Transverse colon (tissue), 4 donors: Measurements from ENCODE around the gene JAKMIP2. TPM values are rescaled to one million over a fixed set of nuclear protein-coding genes. Genes with fewer than 3 reads are reported as not detected.

Experiments used
- DNase-seq: peaks from one replicate; pipeline ENCODE4 v3.0.0-alpha.2; 2019
- H3K27ac ChIP-seq, 4 donors: fragments of 200-600 bp; sonication (generic); 2 replicates each; pipeline ENCODE4 v1.5.1; 2016 to 2018; ENCODE audit warnings: inconsistent platforms in 4 of 4
- H3K27me3 ChIP-seq: fragments of 200-600 bp; sonication (generic); 2 replicates; pipeline ENCODE4 v1.5.1; 2017; ENCODE audit warnings: inconsistent platforms
- H3K36me3 ChIP-seq, 4 donors: fragments of 200-600 bp; sonication (generic); 2 replicates each; pipeline ENCODE4 v1.5.1; 2017 to 2019; ENCODE audit warnings: inconsistent platforms in 4 of 4
- H3K4me1 ChIP-seq, 4 donors: fragments of 200-600 bp; sonication (generic); 2 replicates each; pipeline ENCODE4 v1.5.1; 2017 to 2020; ENCODE audit warnings: inconsistent platforms in 4 of 4
- H3K4me3 ChIP-seq, 4 donors: fragments of 200-600 bp; sonication (generic); 1 replicate in 1 of 4; 2 replicates in 3 of 4; pipeline versions ENCODE4 v1.5.1 to v1.6.1; 2017 to 2019; ENCODE audit warnings: inconsistent platforms in 4 of 4
- H3K9me3 ChIP-seq, 2 donors: fragments of 200-600 bp; sonication (generic); 2 replicates each; pipeline ENCODE4 v1.5.1; 2017 to 2019; ENCODE audit warnings: inconsistent platforms in 2 of 2
- CTCF ChIP-seq, 5 experiments: fragments of 200-600 bp in 3 of 5; fragments of 450-650 bp in 2 of 5; sonication (generic) in 3 of 5; IDR thresholded peaks; 1 replicate in 2 of 5; 2 replicates in 3 of 5; pipeline ENCODE4 v1.5.1; 2016 to 2017; ENCODE audit warnings: antibody characterized with exemption in 5 of 5, inconsistent platforms in 3 of 5, mild to moderate bottlenecking in 2 of 5, moderate library complexity in 1 of 5
- EP300 ChIP-seq: sonication (generic); formaldehyde crosslinking; IDR thresholded peaks from one replicate; pipeline ENCODE4 v1.6.1; 2017; ENCODE audit warnings: antibody characterized with exemption, low read depth
- POLR2A ChIP-seq: fragments of 450-650 bp; IDR thresholded peaks from one replicate; pipeline ENCODE4 v1.6.1; 2016; ENCODE audit warnings: antibody characterized with exemption, mild to moderate bottlenecking, moderate library complexity
- POLR2AphosphoS5 ChIP-seq, 3 donors: sonication (generic); formaldehyde crosslinking; IDR thresholded peaks; one replicate each; pipeline ENCODE4 v1.6.1; 2016; ENCODE audit warnings: antibody characterized with exemption in 3 of 3
- WGBS, 2 donors: methylation state at CpG; one replicate each; pipeline ENCODE4 v1.1.5; 2018; ENCODE audit warnings: low coverage in 1 of 2; 5-methylcytosine and 5-hydroxymethylcytosine counted together
- in situ Hi-C, 4 donors: fragments of 200-750 bp; cut with MboI; loops; one replicate each; pipeline versions ENCODE4 v1.15.0 to v1.15.1; 2017; ENCODE audit warnings: low sequenced_read_pairs in 3 of 4, low pct_ligation_motif_present in 1 of 4, low pct_unique_long_range_greater_than_20kb in 1 of 4
- intact Hi-C: fragments of 100-400 bp; cut with DNase I; formaldehyde crosslinking; loops from one replicate; pipeline ENCODE4 v1.15.1; 2023; ENCODE audit warnings: low total_unique reads
- total RNA-seq, 4 donors: library from RNA; depleted of rRNA; stranded (reverse); fragments of >200 nt; gene quantifications; one replicate each; pipeline ENCODE4 v1.1.0, GENCODE V29; 2016

The JAKMIP2 gene
- total RNA-seq, 4 donors from 2014 or later = 0.37 to 0.79 (median 0.40) TPM

GRCh38 chr5:147734894-147735293 lies 47.6 kb downstream of the JAKMIP2 start:
- WGBS, 2 donors = 68 to 73% methylated on average over 4 of the region's 4 CpGs
- H3K36me3 ChIP-seq = no peaks in the 10 kb centered on the region

GRCh38 chr5:147733075-147733474 lies 49.5 kb downstream of the JAKMIP2 start:
- Histone ChIP-seq H3K9me3 (no peaks in the 10 kb centered on the region), H3K36me3 (no peaks in the 10 kb centered on the region), H3K27me3 (no peaks in the 10 kb centered on the region), H3K27ac (no peak overlapping the region), H3K4me1 (no peaks in the 10 kb centered on the region), H3K4me3 (no peak overlapping the region)
- in situ Hi-C loops = no loop called here
- no peak for TF ChIP-seq POLR2A
- TF ChIP-seq POLR2AphosphoS5 (IDR thresholded peaks at IDR 0.05) = no peak
- TF ChIP-seq CTCF (IDR thresholded peaks at IDR 0.05) = no peak
- no peak for TF ChIP-seq EP300
- intact Hi-C loops = no loop called here
- 82 to 100% methylated on average over 1 of the region's 1 CpG for WGBS, 2 donors
- no peak for DNase-seq

More at GRCh38 chr5:147734894-147735293, 47.6 kb downstream of the JAKMIP2 start:
- no peaks in the 10 kb centered on the region for H3K27me3 ChIP-seq
- no peaks in the 10 kb centered on the region for H3K9me3 ChIP-seq
- no peaks in the 10 kb centered on the region for H3K4me1 ChIP-seq
- no peak overlapping the region for H3K27ac ChIP-seq
- TF ChIP-seq EP300 = no peak
- TF ChIP-seq CTCF (IDR thresholded peaks at IDR 0.05) = no peak
- no peak for TF ChIP-seq POLR2A
- no peak for TF ChIP-seq POLR2AphosphoS5 (IDR thresholded peaks at IDR 0.05)
- intact Hi-C loops (no loop called here), in situ Hi-C loops (no loop called here)
- no peak for DNase-seq
- no peak overlapping the region for H3K4me3 ChIP-seq

GRCh38 chr5:147732291-147732883 lies 50.1 kb downstream of the JAKMIP2 start:
- no peak for TF ChIP-seq EP300
- TF ChIP-seq POLR2AphosphoS5 (IDR thresholded peaks at IDR 0.05) = no peak
- no peak for TF ChIP-seq POLR2A
- no peak for TF ChIP-seq CTCF (IDR thresholded peaks at IDR 0.05)
- Histone ChIP-seq H3K9me3 (no peaks in the 10 kb centered on the region), H3K27ac (no peak overlapping the region), H3K4me1 (no peaks in the 10 kb centered on the region), H3K4me3 (no peak overlapping the region), H3K27me3 (no peaks in the 10 kb centered on the region), H3K36me3 (no peaks in the 10 kb centered on the region)
- in situ Hi-C loops = no loop called here
- intact Hi-C loops = no loop called here
- WGBS, 2 donors = 66 to 68% methylated on average over 4 of the region's 4 CpGs
- no peak for DNase-seq

GRCh38 chr5:147731431-147732290 lies 50.9 kb downstream of the JAKMIP2 start:
- no peaks in the 10 kb centered on the region for H3K36me3 ChIP-seq
- no peak overlapping the region for H3K4me3 ChIP-seq
- TF ChIP-seq CTCF (IDR thresholded peaks at IDR 0.05) = no peak
- TF ChIP-seq EP300 = no peak
- no peak for TF ChIP-seq POLR2AphosphoS5 (IDR thresholded peaks at IDR 0.05)
- TF ChIP-seq POLR2A = no peak
- H3K27ac ChIP-seq = no peak overlapping the region
- 76 to 81% methylated on average over 7 of the region's 7 CpGs for WGBS, 2 donors
- H3K27me3 ChIP-seq = no peaks in the 10 kb centered on the region
- H3K4me1 ChIP-seq = no peaks in the 10 kb centered on the region
- in situ Hi-C loops = no loop called here
- no peaks in the 10 kb centered on the region for H3K9me3 ChIP-seq
- intact Hi-C loops = no loop called here
- no peak for DNase-seq
